Fibroblast of villous mesenchyme (primary cell): ENCODE measurements around the gene TRAPPC11. TPM values are rescaled to one million over a fixed set of nuclear protein-coding genes. Genes with fewer than 3 reads are reported as not detected.

Experiments used
- DNase-seq: peaks from one replicate; pipeline ENCODE4 v3.0.0-alpha.2; 2010; ENCODE audit warnings: low read depth
- H3K4me3 ChIP-seq: 2 replicates; pipeline ENCODE4 v1.5.1; 2011; ENCODE audit warnings: low read depth, mild to moderate bottlenecking, low read length
- total RNA-seq: library from RNA; depleted of rRNA; stranded (reverse); fragments of >200 nt; gene quantifications from 2 replicates; pipeline ENCODE4 v1.2.3, GENCODE V29; 2012
- TF ChIP-seq, protein P1 (sequence below): IDR thresholded peaks from 2 replicates; pipeline ENCODE4 v1.5.1; 2012; ENCODE audit warnings: low read depth, mild to moderate bottlenecking, low read length; ENCODE audit not compliant: insufficient read depth

TRAPPC11 gene
- total RNA-seq, 1 donor, result 69.1 TPM

GRCh38 chr4:183631577-183632198, 27.4 kb upstream of the TRAPPC11 start:
- no peak overlapping the region for H3K4me3 ChIP-seq
- TF ChIP-seq, protein P1, sequence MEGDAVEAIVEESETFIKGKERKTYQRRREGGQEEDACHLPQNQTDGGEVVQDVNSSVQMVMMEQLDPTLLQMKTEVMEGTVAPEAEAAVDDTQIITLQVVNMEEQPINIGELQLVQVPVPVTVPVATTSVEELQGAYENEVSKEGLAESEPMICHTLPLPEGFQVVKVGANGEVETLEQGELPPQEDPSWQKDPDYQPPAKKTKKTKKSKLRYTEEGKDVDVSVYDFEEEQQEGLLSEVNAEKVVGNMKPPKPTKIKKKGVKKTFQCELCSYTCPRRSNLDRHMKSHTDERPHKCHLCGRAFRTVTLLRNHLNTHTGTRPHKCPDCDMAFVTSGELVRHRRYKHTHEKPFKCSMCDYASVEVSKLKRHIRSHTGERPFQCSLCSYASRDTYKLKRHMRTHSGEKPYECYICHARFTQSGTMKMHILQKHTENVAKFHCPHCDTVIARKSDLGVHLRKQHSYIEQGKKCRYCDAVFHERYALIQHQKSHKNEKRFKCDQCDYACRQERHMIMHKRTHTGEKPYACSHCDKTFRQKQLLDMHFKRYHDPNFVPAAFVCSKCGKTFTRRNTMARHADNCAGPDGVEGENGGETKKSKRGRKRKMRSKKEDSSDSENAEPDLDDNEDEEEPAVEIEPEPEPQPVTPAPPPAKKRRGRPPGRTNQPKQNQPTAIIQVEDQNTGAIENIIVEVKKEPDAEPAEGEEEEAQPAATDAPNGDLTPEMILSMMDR, result no peak
- DNase-seq, result no peak

DNA sequence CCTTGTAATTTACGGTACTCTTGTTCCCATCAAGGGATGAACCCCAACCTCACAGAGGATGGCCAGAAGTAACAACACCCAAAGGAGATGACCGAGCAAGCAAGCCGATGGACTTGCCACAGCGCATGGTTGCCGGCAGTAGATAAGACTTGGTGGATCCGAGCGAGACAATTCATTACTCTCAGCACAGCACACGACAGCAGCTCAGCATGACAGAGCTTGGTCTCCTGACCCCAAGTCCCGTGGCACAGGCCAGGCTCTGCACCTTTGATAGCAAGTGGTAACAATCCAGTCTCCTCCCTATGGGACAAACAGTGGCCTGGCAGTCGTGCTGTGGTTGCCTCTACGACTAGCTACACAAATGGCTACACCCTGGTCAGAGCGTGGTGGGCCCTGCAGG, 26.4 kb upstream of the TRAPPC11 start:
- TF ChIP-seq, protein P1, result no peak
- no peak for DNase-seq
- H3K4me3 ChIP-seq, result no peak overlapping the region

DNA sequence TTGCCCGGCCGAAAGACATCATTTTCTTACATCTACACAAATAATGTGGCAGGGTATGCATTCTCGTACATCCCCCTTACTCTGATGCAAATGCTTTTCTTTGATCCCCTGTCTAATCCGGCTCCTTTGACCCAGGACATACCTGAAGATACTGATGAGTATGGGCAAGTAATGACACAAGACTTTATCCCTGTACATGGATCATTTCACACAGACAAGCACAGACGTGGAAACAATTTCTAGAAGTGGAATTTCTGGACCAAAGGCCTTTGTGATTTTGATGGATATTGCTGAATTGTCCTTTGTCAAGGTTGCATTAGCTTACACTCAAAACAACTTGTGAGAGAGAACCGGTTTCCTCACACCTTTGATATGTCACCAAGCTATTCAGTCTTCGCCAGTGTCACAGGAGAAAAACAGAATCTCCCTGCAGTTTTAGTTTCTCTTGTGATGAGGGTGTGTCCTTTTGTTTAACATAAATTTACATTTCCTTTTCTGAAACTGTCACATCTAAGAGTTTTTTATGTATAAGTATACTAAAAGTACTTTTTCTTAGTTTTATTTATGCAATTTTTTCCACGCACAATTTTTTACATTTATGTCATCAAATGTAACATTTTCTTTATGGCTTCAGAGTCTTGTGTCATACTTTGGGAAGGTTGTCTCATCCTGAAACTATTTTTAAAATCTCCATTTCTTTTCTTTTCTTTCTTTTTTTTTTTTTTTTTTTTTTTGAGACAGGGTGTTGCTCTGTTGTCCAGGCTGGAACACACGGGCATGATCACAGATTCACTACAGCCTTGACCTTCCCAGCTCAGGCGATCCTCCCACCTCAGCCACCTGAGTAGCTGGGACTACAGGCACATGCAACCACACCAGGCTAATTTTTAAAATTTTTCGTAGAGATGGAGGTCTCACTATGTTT, 25.4 kb upstream of the TRAPPC11 start:
- no peak for DNase-seq
- TF ChIP-seq, protein P1, result no peak
- no peak overlapping the region for H3K4me3 ChIP-seq

DNA sequence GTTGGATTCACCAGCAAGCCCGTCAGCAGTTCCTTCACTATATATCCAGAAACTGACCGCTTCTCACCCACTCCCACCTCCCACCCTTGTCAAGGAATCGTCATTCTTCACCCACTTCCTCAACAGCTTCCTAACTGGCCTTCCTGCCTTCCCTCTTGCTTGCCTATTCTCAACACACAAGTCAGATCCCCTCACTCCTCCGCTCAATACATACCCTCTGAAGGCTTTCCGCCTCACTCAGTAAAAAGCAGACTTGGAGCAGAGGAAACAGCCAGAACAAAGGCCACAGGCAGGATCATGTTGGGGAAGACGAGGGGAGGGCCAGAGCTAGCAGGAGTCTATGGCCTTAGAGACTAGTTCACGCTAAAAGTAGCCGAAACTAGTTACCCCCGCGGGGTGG, 23.8 kb upstream of the TRAPPC11 start:
- no peak overlapping the region for H3K4me3 ChIP-seq
- DNase-seq, result no peak
- TF ChIP-seq, protein P1, result no peak

DNA sequence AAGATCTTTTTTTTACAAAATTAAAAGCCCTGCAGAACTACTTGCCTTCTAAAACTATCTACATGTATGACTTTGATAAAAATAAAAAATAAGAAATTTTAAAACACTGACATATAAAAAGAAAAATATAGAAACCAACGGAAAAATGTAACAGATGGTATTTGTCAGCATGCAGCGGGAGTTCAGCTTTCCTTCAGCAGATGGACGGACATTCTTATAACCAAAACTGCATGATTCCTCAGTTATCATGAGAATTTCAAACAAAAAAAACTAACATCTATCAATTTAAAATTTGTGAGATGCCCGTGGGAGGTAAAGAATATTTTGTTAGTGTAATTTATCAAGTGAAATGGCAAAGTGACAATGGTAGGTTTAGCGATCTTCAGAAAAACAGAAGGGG, 23.4 kb upstream of the TRAPPC11 start:
- TF ChIP-seq, protein P1, result no peak
- no peak overlapping the region for H3K4me3 ChIP-seq
- DNase-seq, result no peak

- DNase-seq, result no peak
- H3K4me3 ChIP-seq, result no peak overlapping the region
- TF ChIP-seq, protein P1, result no peak
Measured at GRCh38 chr4:183636503-183636902, 22.6 kb upstream of the TRAPPC11 start.
